ENCODE measurements around the gene ARV1. TPM values are rescaled to one million over a fixed set of nuclear protein-coding genes. Genes with fewer than 3 reads are reported as not detected.
A peak's percentile ranks its signal among the peaks of the same experiment; 100 is the strongest.

Gene ARV1
- total RNA-seq, 1 experiment from 2014 or later: 4.0 TPM

DNA sequence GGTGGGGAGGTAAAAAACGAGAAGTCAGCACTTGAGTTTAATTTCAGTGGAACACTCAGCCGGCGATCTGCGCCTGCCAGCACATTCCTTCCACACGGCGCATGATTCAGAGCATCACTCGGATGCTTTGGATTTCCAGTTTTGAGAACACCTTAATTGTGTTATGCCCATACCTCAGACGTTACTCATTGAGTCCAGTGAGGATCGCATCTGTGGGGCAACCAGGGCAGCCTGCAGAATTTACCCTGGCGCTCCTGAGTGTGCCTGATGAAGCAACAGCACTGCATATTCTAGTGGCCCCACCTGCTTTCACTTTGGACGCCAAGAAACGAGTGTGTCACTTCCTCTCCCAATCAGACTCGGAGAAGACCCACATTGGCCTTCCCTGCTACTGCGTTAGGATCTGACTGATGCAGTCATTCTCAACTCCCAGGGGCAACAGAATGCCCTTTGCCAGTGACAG lies 41.3 kb downstream of the ARV1 start:
- no TSS peak for BruUV-seq (replicated peaks)
- POLR2A ChIA-PET: no interaction called here
- intact Hi-C loops (cut with micrococcal nuclease): no loop called here

DNA sequence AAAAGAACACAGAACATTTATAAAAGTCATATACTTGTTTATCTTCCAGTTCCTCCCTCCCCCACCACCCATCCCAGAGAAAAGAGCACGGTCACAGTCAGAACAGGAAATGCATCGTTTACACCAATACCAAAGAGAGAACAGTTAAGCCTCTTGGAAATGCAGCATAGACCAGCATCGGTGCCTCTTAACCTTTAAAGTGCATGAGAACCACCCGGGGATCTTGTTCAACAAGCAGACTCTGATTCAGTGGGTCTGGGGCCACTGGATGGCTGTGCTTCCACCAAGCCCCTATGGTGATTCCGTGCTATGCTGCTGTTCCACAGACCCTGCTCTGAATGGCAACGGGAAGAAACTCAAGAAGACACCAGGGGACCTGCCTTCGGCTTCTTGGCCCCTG lies 41.9 kb downstream of the ARV1 start:
- H3K9me2 ChIP-seq (ENCODE audit: insufficient read depth): no peaks in the 10 kb centered on the region
- TF ChIP-seq CEBPB (IDR thresholded peaks at IDR 0.05; ENCODE audit: low read depth) (no peak), SP1 (IDR thresholded peaks at IDR 0.05; ENCODE audit: low read depth) (no peak), EGR1 (IDR thresholded peaks at IDR 0.05; ENCODE audit: low read depth) (no peak)
- H3K27ac ChIP-seq (ENCODE audit: low read depth, low read length): no peak overlapping the region
- POLR2A ChIA-PET: no interaction called here
- ATAC-seq: no peak
- no peaks in the 10 kb centered on the region for H3K4me1 ChIP-seq (ENCODE audit: control insufficient read depth in 1 of 2, insufficient read depth in 2 of 2, low read length in 2 of 2)
- no peak overlapping the region for H3K4me2 ChIP-seq (ENCODE audit: low read length)
- intact Hi-C loops (cut with micrococcal nuclease): no loop called here
- no peak overlapping the region for H2AFZ ChIP-seq (ENCODE audit: low read depth, low read length, poor library complexity, severe bottlenecking)
- no peaks in the 10 kb centered on the region for H3K36me3 ChIP-seq (ENCODE audit: control insufficient read depth in 1 of 2, insufficient read depth in 2 of 2, low read length in 2 of 2)
- H3K4me3 ChIP-seq (replicated peaks in 1 of 2; ENCODE audit: low read depth in 1 of 2, low read length in 2 of 2): no peak overlapping the region
- CTCF ChIA-PET: no interaction called here
- no peaks in the 10 kb centered on the region for H3K27me3 ChIP-seq (ENCODE audit: insufficient read depth, low read length)
- BruUV-seq (replicated peaks): no TSS peak
- H4K20me1 ChIP-seq (ENCODE audit: insufficient read depth): no peaks in the 10 kb centered on the region
- H3K79me2 ChIP-seq (ENCODE audit: insufficient read depth, low read length): 0 out of 2 replicates have a peak, but pooled peaks cover 4% of the 10 kb centered on the region
- RAD21 ChIA-PET (ENCODE audit: low non-redundant PET in 1 of 2, low total read pairs in 2 of 2, uncharacterized antibody in 2 of 2, unreplicated experiment in 2 of 2): no interaction called here
- no peaks in the 10 kb centered on the region for H3K9me3 ChIP-seq (ENCODE audit: control insufficient read depth in 1 of 2, insufficient read depth in 1 of 2, low read depth in 1 of 2, low read length in 2 of 2)
- no peak for DNase-seq (ENCODE audit: low read depth, low spot score)
- no peak overlapping the region for H3K9ac ChIP-seq (ENCODE audit: low read length)

More for the DNA sequence above, 41.3 kb downstream of the ARV1 start:
- ATAC-seq (no peak), DNase-seq (ENCODE audit: low read depth, low spot score) (no peak)
- no peak overlapping the region for H3K27ac ChIP-seq (ENCODE audit: low read depth, low read length)
- CTCF ChIA-PET: no interaction called here
- no peaks in the 10 kb centered on the region for H3K4me1 ChIP-seq (ENCODE audit: control insufficient read depth in 1 of 2, insufficient read depth in 2 of 2, low read length in 2 of 2)
- H3K79me2 ChIP-seq (ENCODE audit: insufficient read depth, low read length): 0 out of 2 replicates have a peak, but pooled peaks cover under 1% of the 10 kb centered on the region
- H3K9me2 ChIP-seq (ENCODE audit: insufficient read depth): no peaks in the 10 kb centered on the region
- H3K36me3 ChIP-seq (ENCODE audit: control insufficient read depth in 1 of 2, insufficient read depth in 2 of 2, low read length in 2 of 2): no peaks in the 10 kb centered on the region
- no peak overlapping the region for H2AFZ ChIP-seq (ENCODE audit: low read depth, low read length, poor library complexity, severe bottlenecking)
- no peaks in the 10 kb centered on the region for H3K27me3 ChIP-seq (ENCODE audit: insufficient read depth, low read length)
- no peak overlapping the region for H3K4me3 ChIP-seq (replicated peaks in 1 of 2; ENCODE audit: low read depth in 1 of 2, low read length in 2 of 2)
- no peaks in the 10 kb centered on the region for H3K9me3 ChIP-seq (ENCODE audit: control insufficient read depth in 1 of 2, insufficient read depth in 1 of 2, low read depth in 1 of 2, low read length in 2 of 2)
- no peaks in the 10 kb centered on the region for H4K20me1 ChIP-seq (ENCODE audit: insufficient read depth)
- no peak overlapping the region for H3K9ac ChIP-seq (ENCODE audit: low read length)
- RAD21 ChIA-PET (ENCODE audit: low non-redundant PET in 1 of 2, low total read pairs in 2 of 2, uncharacterized antibody in 2 of 2, unreplicated experiment in 2 of 2): no interaction called here
- no peak for TF ChIP-seq YY1 (IDR thresholded peaks at IDR 0.05; ENCODE audit: extremely low read depth, insufficient replicate concordance, low read depth, low read length)
- no peak for TF ChIP-seq RAD21 (IDR thresholded peaks at IDR 0.05; ENCODE audit: low read depth)
- TF ChIP-seq, protein P1, sequence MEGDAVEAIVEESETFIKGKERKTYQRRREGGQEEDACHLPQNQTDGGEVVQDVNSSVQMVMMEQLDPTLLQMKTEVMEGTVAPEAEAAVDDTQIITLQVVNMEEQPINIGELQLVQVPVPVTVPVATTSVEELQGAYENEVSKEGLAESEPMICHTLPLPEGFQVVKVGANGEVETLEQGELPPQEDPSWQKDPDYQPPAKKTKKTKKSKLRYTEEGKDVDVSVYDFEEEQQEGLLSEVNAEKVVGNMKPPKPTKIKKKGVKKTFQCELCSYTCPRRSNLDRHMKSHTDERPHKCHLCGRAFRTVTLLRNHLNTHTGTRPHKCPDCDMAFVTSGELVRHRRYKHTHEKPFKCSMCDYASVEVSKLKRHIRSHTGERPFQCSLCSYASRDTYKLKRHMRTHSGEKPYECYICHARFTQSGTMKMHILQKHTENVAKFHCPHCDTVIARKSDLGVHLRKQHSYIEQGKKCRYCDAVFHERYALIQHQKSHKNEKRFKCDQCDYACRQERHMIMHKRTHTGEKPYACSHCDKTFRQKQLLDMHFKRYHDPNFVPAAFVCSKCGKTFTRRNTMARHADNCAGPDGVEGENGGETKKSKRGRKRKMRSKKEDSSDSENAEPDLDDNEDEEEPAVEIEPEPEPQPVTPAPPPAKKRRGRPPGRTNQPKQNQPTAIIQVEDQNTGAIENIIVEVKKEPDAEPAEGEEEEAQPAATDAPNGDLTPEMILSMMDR (IDR thresholded peaks at IDR 0.05 in 2 of 3, conservative IDR thresholded peaks at IDR 0.05 in 1 of 3; ENCODE audit: borderline replicate concordance in 1 of 3, insufficient read depth in 1 of 3, low read depth in 2 of 3, low read length in 2 of 3): 0 out of 6 replicates have a peak, but pooled peaks of 2 of the 3 experiments have one; percentile 9 to 12
- H3K4me2 ChIP-seq (ENCODE audit: low read length): no peak overlapping the region

Data from HCT116 (cell line).